BE2C (cell line): Measurements from ENCODE around the gene PDGFD.

Experiments used
- DNase-seq: peaks from one replicate; pipeline ENCODE4 v3.0.0-alpha.2; 2020
- H3K27me3 ChIP-seq: fragments of 250-450 bp; sonication (Bioruptor Pico); 2 replicates; pipeline ENCODE4 v1.5.1; 2020; ENCODE audit warnings: mild to moderate bottlenecking
- H3K36me3 ChIP-seq: fragments of 250-450 bp; sonication (Bioruptor Pico); 2 replicates; pipeline ENCODE4 v1.5.1; 2020; ENCODE audit warnings: mild to moderate bottlenecking
- H3K4me1 ChIP-seq: fragments of 250-450 bp; sonication (Bioruptor Pico); 2 replicates; pipeline ENCODE4 v1.5.1; 2020
- H3K4me3 ChIP-seq: 2 replicates; pipeline ENCODE4 v1.5.1; 2011; ENCODE audit warnings: low read depth, low read length
- H3K9me3 ChIP-seq: fragments of 250-450 bp; sonication (Bioruptor Pico); 2 replicates; pipeline ENCODE4 v1.5.1; 2020
- TF ChIP-seq, protein P1 (sequence below): IDR thresholded peaks from 2 replicates; pipeline ENCODE4 v1.5.1; 2012; ENCODE audit warnings: mild to moderate bottlenecking, low read depth, low read length

PDGFD gene

DNA sequence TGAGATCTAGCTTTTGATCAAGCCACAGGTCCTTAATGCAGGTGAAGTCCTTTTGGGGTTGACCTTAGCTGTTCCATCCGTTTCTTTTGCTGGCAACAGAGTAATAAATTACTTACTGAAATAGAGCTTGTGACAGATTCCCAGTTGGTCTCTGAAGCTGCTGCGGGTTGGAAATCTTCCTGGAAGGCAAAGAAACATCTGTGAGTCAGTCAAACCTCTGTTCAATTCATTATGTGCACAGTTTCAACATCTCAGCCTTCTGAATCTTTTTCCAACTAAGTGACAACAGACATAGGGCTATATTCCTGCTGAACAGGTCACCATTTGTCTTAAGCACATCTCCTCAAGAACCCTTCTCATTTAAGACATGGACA, 216.4 kb downstream of the PDGFD start:
- TF ChIP-seq, protein P1, sequence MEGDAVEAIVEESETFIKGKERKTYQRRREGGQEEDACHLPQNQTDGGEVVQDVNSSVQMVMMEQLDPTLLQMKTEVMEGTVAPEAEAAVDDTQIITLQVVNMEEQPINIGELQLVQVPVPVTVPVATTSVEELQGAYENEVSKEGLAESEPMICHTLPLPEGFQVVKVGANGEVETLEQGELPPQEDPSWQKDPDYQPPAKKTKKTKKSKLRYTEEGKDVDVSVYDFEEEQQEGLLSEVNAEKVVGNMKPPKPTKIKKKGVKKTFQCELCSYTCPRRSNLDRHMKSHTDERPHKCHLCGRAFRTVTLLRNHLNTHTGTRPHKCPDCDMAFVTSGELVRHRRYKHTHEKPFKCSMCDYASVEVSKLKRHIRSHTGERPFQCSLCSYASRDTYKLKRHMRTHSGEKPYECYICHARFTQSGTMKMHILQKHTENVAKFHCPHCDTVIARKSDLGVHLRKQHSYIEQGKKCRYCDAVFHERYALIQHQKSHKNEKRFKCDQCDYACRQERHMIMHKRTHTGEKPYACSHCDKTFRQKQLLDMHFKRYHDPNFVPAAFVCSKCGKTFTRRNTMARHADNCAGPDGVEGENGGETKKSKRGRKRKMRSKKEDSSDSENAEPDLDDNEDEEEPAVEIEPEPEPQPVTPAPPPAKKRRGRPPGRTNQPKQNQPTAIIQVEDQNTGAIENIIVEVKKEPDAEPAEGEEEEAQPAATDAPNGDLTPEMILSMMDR, result no peak

DNA sequence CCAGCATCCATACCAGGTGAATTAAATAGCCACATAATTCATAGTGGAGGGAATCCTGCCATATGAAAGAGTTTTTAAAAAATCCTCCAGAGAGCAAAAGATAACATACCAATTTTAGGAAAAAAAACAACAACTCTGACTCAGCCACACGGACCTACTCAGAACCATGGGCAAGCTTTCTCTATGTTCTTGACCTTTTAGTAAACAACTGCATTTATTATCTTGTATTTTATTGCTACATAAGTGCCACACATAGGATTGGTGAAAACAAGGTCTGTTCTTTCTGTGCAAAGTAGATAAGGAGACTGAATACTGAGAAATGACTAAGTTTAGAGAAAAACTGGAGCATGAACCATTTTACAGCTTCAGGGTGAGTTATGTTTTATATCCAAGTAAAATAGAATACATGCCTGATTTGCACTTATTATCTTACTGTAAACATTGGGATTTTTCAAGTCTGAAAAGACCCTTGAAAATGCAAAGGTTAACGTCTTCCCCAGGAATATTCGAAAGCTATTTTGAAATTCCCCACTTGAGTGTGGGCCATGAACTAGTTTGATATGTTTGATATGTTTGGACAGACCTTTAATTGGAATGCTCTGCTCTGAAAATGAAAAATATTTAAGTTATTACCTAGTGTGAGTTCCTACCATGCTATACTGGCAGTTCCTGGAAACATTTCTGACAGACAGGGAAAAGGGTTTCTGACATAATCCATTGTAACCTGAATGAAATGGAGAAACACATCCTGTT, 217.0 kb downstream of the PDGFD start:
- Histone ChIP-seq H3K36me3 (no peaks in the 10 kb centered on the region), H3K4me1 (no peaks in the 10 kb centered on the region), H3K27me3 (no peaks in the 10 kb centered on the region), H3K9me3 (no peaks in the 10 kb centered on the region), H3K4me3 (no peak overlapping the region)
- no peak for DNase-seq
- TF ChIP-seq, protein P1, result no peak

More for the DNA sequence above, 216.4 kb downstream of the PDGFD start:
- Histone ChIP-seq H3K27me3 (no peaks in the 10 kb centered on the region), H3K9me3 (no peaks in the 10 kb centered on the region), H3K4me3 (no peak overlapping the region), H3K4me1 (no peaks in the 10 kb centered on the region), H3K36me3 (no peaks in the 10 kb centered on the region)
- no peak for DNase-seq

DNA sequence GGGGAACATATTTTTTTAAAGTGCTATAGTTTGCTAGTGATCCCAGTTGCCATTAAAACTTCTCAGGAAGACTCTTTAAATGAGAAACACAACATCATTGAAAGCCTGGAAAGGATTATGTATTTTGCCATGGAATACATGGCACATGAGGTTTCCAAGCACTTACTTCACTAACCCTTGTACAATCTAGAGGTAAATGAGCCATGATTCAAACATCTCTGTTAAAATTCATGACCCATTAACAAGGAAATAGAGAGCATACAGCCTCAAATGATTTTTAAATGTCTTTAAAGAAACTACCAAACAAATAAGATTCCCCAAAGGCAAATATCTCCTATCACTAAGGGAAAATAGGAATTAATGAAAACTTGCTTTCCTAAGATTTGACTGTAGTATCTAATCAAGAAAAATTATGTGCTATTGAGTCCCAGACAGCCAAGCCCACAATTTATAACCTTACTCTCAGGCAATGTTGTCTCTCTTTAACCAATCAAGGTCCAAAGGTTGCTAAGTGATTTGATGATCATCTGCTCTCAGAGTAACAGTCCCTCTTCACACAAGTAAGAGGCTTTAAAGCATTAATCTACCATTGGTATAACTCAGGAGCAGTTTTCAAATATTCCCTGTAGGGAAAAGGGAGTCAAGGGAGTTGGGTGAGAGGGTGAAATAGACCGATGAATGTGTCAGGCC, 219.6 kb downstream of the PDGFD start:
- no peak for DNase-seq
- no peak overlapping the region for H3K4me3 ChIP-seq
- H3K9me3 ChIP-seq, result no peaks in the 10 kb centered on the region
- H3K36me3 ChIP-seq, result no peaks in the 10 kb centered on the region
- TF ChIP-seq, protein P1, result no peak
- 0 out of 2 replicates have a peak, but pooled peaks cover 3% of the 10 kb centered on the region for H3K4me1 ChIP-seq
- no peaks in the 10 kb centered on the region for H3K27me3 ChIP-seq

DNA sequence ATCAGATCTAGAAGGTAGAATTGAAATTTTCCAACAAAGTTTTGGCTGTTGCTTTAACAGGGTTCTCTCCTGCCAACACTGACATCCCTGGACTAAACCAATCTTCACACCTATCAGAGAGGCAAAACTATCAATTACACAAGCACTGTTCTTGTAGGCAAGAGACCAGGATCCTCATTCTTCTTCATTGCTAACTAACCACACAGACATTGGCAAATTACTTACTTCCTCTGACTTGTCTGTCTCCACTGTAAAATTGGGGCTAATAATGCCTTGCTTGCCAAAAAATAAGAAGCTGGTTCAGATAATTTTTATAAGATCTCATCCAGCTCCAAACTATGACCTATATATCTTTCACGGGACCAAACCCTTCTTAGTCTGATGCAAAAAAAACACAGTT, 221.3 kb downstream of the PDGFD start:
- TF ChIP-seq, protein P1, result no peak
- Histone ChIP-seq H3K9me3 (no peaks in the 10 kb centered on the region), H3K4me3 (no peak overlapping the region), H3K4me1 (0 out of 2 replicates have a peak, but pooled peaks cover 3% of the 10 kb centered on the region), H3K36me3 (no peaks in the 10 kb centered on the region), H3K27me3 (no peaks in the 10 kb centered on the region)
- no peak for DNase-seq

DNA sequence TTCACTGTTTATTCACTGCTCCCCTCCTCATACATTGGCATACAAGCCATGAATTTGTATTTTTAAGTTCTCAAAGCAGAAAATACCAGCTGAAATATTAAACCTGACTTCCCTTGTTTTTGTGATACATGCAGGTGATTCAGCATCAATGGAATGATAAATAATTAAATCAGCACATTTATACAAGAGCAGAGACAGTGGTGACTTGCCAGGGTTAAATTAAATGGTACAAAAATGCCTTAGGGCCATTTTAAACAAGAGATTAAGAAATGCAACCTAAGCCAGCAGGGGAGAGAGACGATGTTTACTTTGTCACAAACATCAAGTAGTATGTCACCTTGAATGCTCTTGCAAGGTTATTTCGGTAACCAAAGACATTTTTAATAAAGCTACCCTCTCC, 223.4 kb downstream of the PDGFD start:
- TF ChIP-seq, protein P1, result no peak
- no peak for DNase-seq
- no peaks in the 10 kb centered on the region for H3K27me3 ChIP-seq
- no peak overlapping the region for H3K4me3 ChIP-seq
- H3K4me1 ChIP-seq, result 0 out of 2 replicates have a peak, but pooled peaks cover 3% of the 10 kb centered on the region
- H3K9me3 ChIP-seq, result no peaks in the 10 kb centered on the region
- H3K36me3 ChIP-seq, result no peaks in the 10 kb centered on the region

DNA sequence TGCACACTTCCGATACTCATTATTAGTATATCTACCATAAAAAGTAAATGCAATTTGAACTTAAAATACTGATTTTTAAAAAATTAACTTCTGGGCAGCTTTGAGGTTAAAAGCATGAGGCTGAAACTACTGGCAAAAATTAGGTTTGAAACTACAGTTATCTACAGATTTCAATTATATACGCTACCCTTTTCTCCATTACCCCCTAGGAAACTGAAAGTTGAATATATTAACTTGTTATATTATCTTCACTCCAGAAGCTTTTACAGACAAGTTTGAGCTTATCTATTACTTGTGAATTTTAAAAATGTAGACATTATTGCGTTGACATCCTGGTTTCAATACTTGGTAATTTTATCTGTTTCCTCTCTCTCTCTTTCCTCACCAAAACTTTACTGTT, 224.3 kb downstream of the PDGFD start:
- Histone ChIP-seq H3K4me1 (0 out of 2 replicates have a peak, but pooled peaks cover 3% of the 10 kb centered on the region), H3K9me3 (no peaks in the 10 kb centered on the region), H3K27me3 (no peaks in the 10 kb centered on the region), H3K36me3 (no peaks in the 10 kb centered on the region), H3K4me3 (no peak overlapping the region)
- DNase-seq, result no peak
- TF ChIP-seq, protein P1, result no peak
